Measurements from ENCODE around the gene F8A3.

DNA sequence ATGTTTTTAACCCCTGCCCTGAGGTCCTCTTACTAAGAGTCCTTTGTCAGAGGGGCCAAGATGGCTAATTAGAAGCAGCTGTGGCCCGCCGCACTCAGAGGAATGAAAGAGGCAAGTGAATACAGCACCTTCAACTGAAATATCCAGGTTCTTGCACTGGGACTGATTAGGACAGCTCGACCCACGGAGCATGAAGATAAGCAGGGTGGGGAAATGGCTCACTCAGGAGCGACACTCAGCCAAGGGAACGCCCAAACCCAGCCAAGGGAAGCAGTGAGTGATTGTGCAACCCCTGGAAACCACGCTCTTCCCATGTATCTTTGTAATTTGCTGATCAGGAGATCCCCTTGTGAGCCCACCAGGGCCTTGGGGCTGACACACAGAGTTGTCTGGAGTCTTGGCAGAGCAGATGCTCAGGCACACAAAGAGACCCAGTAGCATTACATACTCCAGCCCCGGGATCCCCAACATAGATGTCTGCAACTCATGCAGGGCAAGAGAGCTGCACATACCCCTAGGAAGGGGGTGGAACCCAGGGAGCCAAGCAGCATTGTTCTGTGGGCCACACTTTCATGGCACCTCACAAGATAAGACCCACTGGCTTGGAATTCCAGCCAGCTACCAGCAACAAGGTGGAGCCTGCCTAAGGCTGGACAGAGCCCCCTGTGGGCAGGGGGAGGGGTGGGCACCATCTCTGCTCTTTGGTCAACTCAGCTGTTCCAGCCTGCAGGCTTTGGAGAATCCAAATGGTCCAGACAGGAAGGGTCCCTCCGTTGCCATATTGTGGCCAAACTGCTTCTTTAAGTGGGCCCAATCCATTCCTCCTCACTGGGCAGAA is 23.3 kb downstream of the F8A3 start:
- no peak for TF ChIP-seq ELF4 (IDR thresholded peaks at IDR 0.05)
- TF ChIP-seq, protein P1, sequence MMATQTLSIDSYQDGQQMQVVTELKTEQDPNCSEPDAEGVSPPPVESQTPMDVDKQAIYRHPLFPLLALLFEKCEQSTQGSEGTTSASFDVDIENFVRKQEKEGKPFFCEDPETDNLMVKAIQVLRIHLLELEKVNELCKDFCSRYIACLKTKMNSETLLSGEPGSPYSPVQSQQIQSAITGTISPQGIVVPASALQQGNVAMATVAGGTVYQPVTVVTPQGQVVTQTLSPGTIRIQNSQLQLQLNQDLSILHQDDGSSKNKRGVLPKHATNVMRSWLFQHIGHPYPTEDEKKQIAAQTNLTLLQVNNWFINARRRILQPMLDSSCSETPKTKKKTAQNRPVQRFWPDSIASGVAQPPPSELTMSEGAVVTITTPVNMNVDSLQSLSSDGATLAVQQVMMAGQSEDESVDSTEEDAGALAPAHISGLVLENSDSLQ (IDR thresholded peaks at IDR 0.05) = no peak
- no peak for TF ChIP-seq ZNF384 (IDR thresholded peaks at IDR 0.05)

All from HEK293T (cell line).